H1 (cell line): ENCODE data around the gene MBNL3.

Experiments used
- ATF2 ChIP-seq: IDR thresholded peaks from 2 replicates; pipeline ENCODE4 v1.6.1; 2012; ENCODE audit warnings: low read length, inconsistent platforms
- CTCF ChIP-seq, 3 experiments: IDR thresholded peaks; 1 replicate in 2 of 3; 2 replicates in 1 of 3; pipeline versions ENCODE4 v1.5.1 to v1.6.1; 2011; ENCODE audit warnings: low read length in 3 of 3, mild to moderate bottlenecking in 3 of 3, inconsistent platforms in 2 of 3, low read depth in 1 of 3, moderate library complexity in 1 of 3; ENCODE audit not compliant: insufficient read depth in 1 of 3; ENCODE audit errors: control extremely low read depth in 1 of 3
- EZH2 ChIP-seq: fragments of 200-600 bp; sonication (generic); IDR thresholded peaks from 2 replicates; pipeline ENCODE4 v1.7.1; 2012; ENCODE audit warnings: low read depth, mild to moderate bottlenecking, moderate library complexity, low read length, inconsistent platforms; ENCODE audit not compliant: severe bottlenecking
- POLR2A ChIP-seq, 2 experiments: IDR thresholded peaks; 1 replicate in 1 of 2; 2 replicates in 1 of 2; pipeline ENCODE4 v1.6.1; 2011; ENCODE audit warnings: low read depth in 2 of 2, low read length in 2 of 2, mild to moderate bottlenecking in 2 of 2; ENCODE audit errors: control extremely low read depth in 1 of 2
- POLR2AphosphoS5 ChIP-seq: IDR thresholded peaks from 2 replicates; pipeline ENCODE4 v1.6.1; 2011; ENCODE audit warnings: low read depth, low read length
- POU5F1 ChIP-seq: IDR thresholded peaks from 2 replicates; pipeline ENCODE4 v1.6.1; 2011; ENCODE audit warnings: low read depth, mild to moderate bottlenecking, low read length, moderate library complexity
- TAF1 ChIP-seq: IDR thresholded peaks from 2 replicates; pipeline ENCODE4 v1.6.1; 2011; ENCODE audit warnings: mild to moderate bottlenecking, low read depth, low read length
- ZNF274 ChIP-seq: IDR thresholded peaks from 2 replicates; pipeline ENCODE4 v1.7.0; 2012; ENCODE audit warnings: low read length, borderline replicate concordance; ENCODE audit errors: extremely low read depth

- TF ChIP-seq POU5F1 (no peak), EZH2 (no peak), CTCF (IDR thresholded peaks at IDR 0.05; ENCODE audit: control extremely low read depth in 1 of 3, insufficient read depth in 1 of 3, low read depth in 1 of 3, low read length in 3 of 3) (no peak), POLR2AphosphoS5 (no peak), TAF1 (no peak), POLR2A (IDR thresholded peaks at IDR 0.05; ENCODE audit: control extremely low read depth in 1 of 2, low read depth in 2 of 2, low read length in 2 of 2) (no peak), ZNF274 (no peak), ATF2 (no peak)
Observed at GRCh38 chrX:132382068-132382467, 106.8 kb downstream of the MBNL3 start.
